22Rv1 (cell line): Measurements from ENCODE around the gene TBL1XR1.

ENCODE experiments used
- H3K27ac ChIP-seq: fragments of 450-650 bp; 2 replicates; pipeline ENCODE4 v1.5.1; 2017
- ZFX ChIP-seq: fragments of 450-650 bp; IDR thresholded peaks from 2 replicates; pipeline ENCODE4 v1.6.1; 2017; ENCODE audit warnings: antibody characterized with exemption, borderline replicate concordance
- TF ChIP-seq, protein P1 (sequence below): fragments of 450-650 bp; IDR thresholded peaks from 2 replicates; pipeline ENCODE4 v1.5.1; 2017; ENCODE audit warnings: mild to moderate bottlenecking

TBL1XR1 gene

DNA sequence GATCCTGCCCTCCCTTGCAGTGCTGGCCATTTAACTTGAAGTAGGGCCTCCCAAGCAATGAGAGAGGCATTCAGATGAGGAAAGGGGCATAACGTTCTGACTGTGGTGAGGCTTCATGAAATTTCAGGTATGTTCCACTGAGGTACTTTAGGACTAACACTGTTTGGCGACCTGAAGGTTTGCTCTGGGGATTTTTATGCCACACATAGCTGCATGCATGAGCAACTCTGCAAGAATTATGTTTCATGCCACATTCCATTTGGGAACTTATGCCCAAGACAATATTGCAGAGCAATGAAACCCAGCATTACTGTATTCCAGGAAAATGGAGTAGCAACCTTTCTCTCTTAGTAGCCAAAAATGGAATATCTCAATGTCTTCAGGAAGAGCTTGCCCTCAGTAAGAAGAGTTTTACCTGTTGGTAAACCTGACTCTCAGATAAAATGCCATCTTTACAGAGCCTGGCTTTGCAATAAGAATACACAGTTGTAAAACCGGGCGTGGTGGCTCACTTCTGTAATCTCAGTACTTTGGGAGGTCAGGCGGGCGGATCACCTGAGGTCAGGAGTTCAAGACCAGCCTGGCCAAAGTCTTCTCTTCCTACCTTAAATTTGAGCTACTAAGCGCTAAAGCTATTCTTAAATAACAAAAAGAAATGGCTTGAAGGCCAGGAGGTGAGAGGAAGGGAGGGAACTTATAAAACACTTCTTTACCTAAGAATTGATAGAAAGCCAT is 16.7 kb upstream of the TBL1XR1 start:
- H3K27ac ChIP-seq, result peak overlapping the region; percentile 95
- no peak for TF ChIP-seq ZFX
- TF ChIP-seq, protein P1, sequence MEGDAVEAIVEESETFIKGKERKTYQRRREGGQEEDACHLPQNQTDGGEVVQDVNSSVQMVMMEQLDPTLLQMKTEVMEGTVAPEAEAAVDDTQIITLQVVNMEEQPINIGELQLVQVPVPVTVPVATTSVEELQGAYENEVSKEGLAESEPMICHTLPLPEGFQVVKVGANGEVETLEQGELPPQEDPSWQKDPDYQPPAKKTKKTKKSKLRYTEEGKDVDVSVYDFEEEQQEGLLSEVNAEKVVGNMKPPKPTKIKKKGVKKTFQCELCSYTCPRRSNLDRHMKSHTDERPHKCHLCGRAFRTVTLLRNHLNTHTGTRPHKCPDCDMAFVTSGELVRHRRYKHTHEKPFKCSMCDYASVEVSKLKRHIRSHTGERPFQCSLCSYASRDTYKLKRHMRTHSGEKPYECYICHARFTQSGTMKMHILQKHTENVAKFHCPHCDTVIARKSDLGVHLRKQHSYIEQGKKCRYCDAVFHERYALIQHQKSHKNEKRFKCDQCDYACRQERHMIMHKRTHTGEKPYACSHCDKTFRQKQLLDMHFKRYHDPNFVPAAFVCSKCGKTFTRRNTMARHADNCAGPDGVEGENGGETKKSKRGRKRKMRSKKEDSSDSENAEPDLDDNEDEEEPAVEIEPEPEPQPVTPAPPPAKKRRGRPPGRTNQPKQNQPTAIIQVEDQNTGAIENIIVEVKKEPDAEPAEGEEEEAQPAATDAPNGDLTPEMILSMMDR, result no peak

DNA sequence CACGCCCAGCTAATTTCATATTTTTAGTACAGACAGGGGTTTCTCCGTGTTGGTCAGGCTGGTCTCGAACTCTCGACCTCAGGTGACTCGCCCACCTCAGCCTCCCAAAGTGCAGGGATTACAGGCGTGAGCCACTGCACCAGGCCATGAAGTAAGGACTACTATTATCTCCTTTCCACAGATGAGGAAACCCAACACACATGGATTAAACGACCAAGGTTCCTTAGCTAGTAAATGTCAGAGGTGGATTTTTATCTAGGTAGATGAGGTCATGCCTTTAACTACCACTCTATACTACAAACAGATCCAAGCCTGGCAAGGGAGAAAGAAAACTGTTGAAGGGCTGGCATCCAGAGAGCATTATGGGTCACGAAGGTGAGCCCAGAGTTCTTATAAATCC is 15.5 kb upstream of the TBL1XR1 start:
- H3K27ac ChIP-seq, result peak overlapping the region; percentile 95
- TF ChIP-seq ZFX, result no peak
- TF ChIP-seq, protein P1, result no peak

DNA sequence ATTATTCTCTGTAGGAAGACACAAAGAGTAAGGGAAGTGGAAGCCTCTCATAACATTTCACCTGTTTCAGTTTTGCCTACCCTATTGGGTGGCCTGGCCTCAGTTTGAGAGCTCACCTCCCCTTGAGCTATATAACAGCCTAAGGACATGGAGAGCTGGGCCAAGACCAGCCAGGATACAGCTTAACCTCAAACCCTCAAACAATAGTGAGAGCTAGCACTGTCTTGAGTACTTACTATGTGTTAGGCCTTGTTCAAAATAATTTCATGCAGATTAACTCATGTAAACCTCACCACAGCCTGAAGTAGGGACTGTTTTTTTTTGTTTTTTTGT is 15.0 kb upstream of the TBL1XR1 start:
- no peak for TF ChIP-seq ZFX
- TF ChIP-seq, protein P1, result no peak
- H3K27ac ChIP-seq, result peak overlapping the region; percentile 95

DNA sequence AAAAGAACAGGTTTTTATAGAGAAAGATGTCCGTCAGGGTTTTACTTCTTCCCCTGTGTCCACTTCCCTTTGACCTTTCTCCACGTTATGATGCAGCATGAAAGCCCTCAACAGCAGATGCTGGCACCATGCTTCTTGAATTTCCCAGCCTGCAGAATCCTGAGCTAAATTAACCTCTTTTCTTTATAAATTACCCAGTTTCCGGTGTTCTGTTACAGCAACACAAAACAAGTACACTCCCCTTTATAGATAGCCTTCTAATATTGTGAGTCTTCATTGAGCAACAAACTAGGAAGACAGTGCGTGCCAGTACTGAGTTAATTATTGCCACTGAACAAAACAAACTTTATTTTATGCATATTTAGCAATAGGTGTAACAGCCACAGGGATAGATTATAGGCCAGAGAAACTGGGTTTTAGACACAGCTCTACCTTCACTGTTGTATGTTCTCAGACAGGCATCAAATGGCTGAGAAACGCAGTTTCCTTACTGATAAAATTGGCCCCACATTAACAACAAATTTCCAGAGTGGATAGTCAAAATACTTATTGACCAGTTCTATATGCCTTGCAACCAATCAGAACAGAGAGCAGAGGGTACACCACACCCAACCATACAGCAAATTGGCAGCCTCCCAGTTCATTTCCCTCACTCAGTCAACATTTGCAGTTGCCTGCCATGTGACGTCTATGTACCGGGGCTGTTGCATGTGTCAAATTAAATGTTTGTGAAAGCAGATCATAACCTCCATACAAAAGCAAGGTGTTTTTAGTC is 14.4 kb upstream of the TBL1XR1 start:
- TF ChIP-seq, protein P1, result no peak
- TF ChIP-seq ZFX, result no peak
- peak overlapping the region; percentile 95 for H3K27ac ChIP-seq

DNA sequence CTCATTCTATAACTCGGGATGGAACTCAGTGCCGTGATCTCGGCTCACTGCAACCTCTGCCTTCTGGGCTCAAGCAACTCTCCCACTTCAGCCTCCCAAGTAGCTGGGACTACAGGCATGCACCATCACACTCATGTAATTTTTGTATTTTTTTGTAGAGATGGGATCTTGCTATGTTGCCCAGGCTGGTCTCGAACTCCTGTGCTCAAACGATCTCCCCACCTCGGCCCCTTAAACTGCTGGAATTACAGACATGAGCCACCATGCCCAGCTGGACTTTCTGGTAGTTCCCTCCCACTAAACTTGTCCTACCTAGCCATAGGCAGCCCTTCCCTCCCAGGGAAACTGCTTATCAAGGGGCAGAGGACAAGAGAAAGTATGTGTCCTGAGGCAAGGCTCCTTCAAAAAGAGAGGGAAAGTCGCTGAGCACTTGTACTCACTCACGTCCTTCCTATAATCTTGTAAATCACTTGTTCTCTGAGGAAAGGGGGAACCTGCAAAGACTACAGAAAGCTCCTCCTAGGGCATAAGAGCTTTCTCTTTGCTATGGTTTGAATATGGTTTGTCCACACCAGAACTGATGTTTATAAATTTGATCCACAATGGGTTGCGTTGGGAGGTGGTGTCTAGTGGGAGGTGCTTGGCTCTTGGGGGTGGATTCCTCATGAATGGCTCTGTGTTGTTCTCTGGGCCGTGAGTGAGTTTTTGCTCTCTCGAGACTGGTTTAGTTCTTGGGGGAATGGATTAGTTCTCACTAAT is 13.6 kb upstream of the TBL1XR1 start:
- H3K27ac ChIP-seq, result peak overlapping the region; percentile 95
- TF ChIP-seq, protein P1, result no peak
- no peak for TF ChIP-seq ZFX

DNA sequence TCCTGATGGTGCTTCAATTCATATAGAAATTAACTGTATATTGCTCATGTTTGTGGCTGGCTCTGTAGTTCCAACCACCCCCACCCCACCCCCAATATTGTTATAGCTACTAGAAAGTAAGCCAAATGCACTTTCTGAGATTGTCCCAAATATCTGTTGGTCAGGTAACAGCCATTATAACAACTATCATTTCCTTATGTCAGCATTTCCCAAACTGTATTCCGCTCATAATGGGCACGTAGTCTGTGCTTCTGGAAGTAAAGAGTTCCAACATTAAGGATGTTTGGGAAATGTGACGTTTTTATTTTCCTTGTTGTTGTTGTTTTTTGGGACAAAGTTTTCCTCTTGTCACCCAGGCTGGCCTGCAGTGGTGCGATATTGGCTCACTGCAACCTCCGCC is 12.2 kb upstream of the TBL1XR1 start:
- no peak for TF ChIP-seq ZFX
- TF ChIP-seq, protein P1, result no peak
- peak overlapping the region; percentile 44 for H3K27ac ChIP-seq
